HepG2 (cell line): ENCODE results near the gene RBM12. TPM values are rescaled to one million over a fixed set of nuclear protein-coding genes. Genes with fewer than 3 reads are reported as not detected.

Experiments
- CHD2 ChIP-seq: IDR thresholded peaks from 2 replicates; pipeline ENCODE4 v1.6.1; 2011; ENCODE audit warnings: low read depth, low read length, improper control_type of control experiment
- DZIP1 ChIP-seq: sonication (generic); formaldehyde crosslinking; IDR thresholded peaks from 2 replicates; pipeline ENCODE4 v1.5.0; 2020; ENCODE audit warnings: mild to moderate bottlenecking, missing genetic modification reagents
- FOXA3 ChIP-seq: IDR thresholded peaks from 2 replicates; pipeline ENCODE4 v1.6.1; 2016; ENCODE audit warnings: missing genetic modification reagents, missing compliant biosample characterization
- HDAC1 ChIP-seq: sonication (generic); formaldehyde crosslinking; IDR thresholded peaks from 2 replicates; pipeline ENCODE4 v1.5.1; 2020; ENCODE audit warnings: mild to moderate bottlenecking, missing genetic modification reagents
- HOXA3 ChIP-seq: sonication (generic); formaldehyde crosslinking; IDR thresholded peaks from 2 replicates; pipeline ENCODE4 v1.5.0; 2020; ENCODE audit warnings: missing genetic modification reagents
- ISX ChIP-seq: sonication (generic); formaldehyde crosslinking; conservative IDR thresholded peaks from 2 replicates; pipeline ENCODE4 v1.5.0; 2020; ENCODE audit warnings: missing genetic modification reagents
- MAFF ChIP-seq: IDR thresholded peaks from 2 replicates; pipeline ENCODE4 v1.6.1; 2011; ENCODE audit warnings: low read depth, low read length, improper control_type of control experiment
- MTA1 ChIP-seq: sonication (generic); formaldehyde crosslinking; IDR thresholded peaks from 2 replicates; pipeline ENCODE4 v1.4.0; 2020; ENCODE audit warnings: missing genetic modification reagents, mild to moderate bottlenecking, borderline replicate concordance
- NCOA5 ChIP-seq: sonication (generic); formaldehyde crosslinking; IDR thresholded peaks from 2 replicates; pipeline ENCODE4 v1.4.0; 2020; ENCODE audit warnings: missing genetic modification reagents
- NFATC3 ChIP-seq: sonication (generic); formaldehyde crosslinking; IDR thresholded peaks from 2 replicates; pipeline ENCODE4 v1.5.1; 2020; ENCODE audit warnings: mild to moderate bottlenecking, missing genetic modification reagents
- SMARCE1 ChIP-seq: fragments of 450-650 bp; IDR thresholded peaks from 2 replicates; pipeline ENCODE4 v1.6.1; 2017; ENCODE audit warnings: borderline replicate concordance
- SNRNP70 ChIP-seq: fragments of 200-400 bp; formaldehyde crosslinking; IDR thresholded peaks from 2 replicates; pipeline ENCODE4 v1.6.1; 2017; ENCODE audit warnings: mild to moderate bottlenecking, low read depth, low read length, moderate library complexity
- THAP11 ChIP-seq: IDR thresholded peaks from 2 replicates; pipeline ENCODE4 v1.6.1; 2016; ENCODE audit warnings: missing biosample characterization, missing genetic modification reagents
- WIZ ChIP-seq: sonication (generic); formaldehyde crosslinking; IDR thresholded peaks from 2 replicates; pipeline ENCODE4 v1.5.1; 2020; ENCODE audit warnings: mild to moderate bottlenecking, missing genetic modification reagents
- ZFX ChIP-seq: sonication (generic); formaldehyde crosslinking; IDR thresholded peaks from 2 replicates; pipeline ENCODE4 v1.4.0; 2020; ENCODE audit warnings: mild to moderate bottlenecking, low read depth, missing genetic modification reagents, moderate library complexity
- ZNF138 ChIP-seq: sonication (generic); formaldehyde crosslinking; IDR thresholded peaks from 2 replicates; pipeline ENCODE4 v1.5.0; 2020; ENCODE audit warnings: mild to moderate bottlenecking, low read depth, missing genetic modification reagents
- ZNF543 ChIP-seq: sonication (generic); formaldehyde crosslinking; IDR thresholded peaks from 2 replicates; pipeline ENCODE4 v1.4.0; 2020; ENCODE audit warnings: mild to moderate bottlenecking, missing genetic modification reagents
- ZNF605 ChIP-seq: sonication (generic); formaldehyde crosslinking; IDR thresholded peaks from 2 replicates; pipeline ENCODE4 v1.8.0; 2022; ENCODE audit warnings: mild to moderate bottlenecking, missing genetic modification reagents
- ZNF772 ChIP-seq: sonication (generic); formaldehyde crosslinking; IDR thresholded peaks from 2 replicates; pipeline ENCODE4 v1.5.0; 2020; ENCODE audit warnings: mild to moderate bottlenecking, missing genetic modification reagents
- ZSCAN20 ChIP-seq: sonication (generic); formaldehyde crosslinking; IDR thresholded peaks from 2 replicates; pipeline ENCODE4 v1.4.0; 2020; ENCODE audit warnings: missing genetic modification reagents, mild to moderate bottlenecking, borderline replicate concordance
- polyA plus RNA-seq, 8 experiments: library from polyadenylated mRNA; depleted of rRNA in 3 of 8; stranded (reverse) in 7 of 8; unstranded in 1 of 8; fragments of >200 nt; fragmentation: Illumina TruSeq in 4 of 8; extraction: Trizol in 4 of 8; gene quantifications; 2 replicates each; pipeline versions ENCODE4 v1.2.1 to v1.2.3, GENCODE V29; 2011 to 2016; ENCODE audit warnings: low read depth in 4 of 8, missing spikeins in 1 of 8, mixed read lengths in 1 of 8; ENCODE audit not compliant: insufficient read depth in 1 of 8
- total RNA-seq, 5 experiments: library from RNA; depleted of rRNA; stranded (reverse); fragments of >200 nt; fragmentation: Illumina TruSeq; extraction: Trizol; gene quantifications; 2 replicates each; pipeline ENCODE4 v1.2.3, GENCODE V29; 2016; ENCODE audit warnings: low read depth in 1 of 5
- TF ChIP-seq, protein P1 (sequence below): sonication (generic); formaldehyde crosslinking; IDR thresholded peaks from 2 replicates; pipeline ENCODE4 v1.4.0; 2020; ENCODE audit warnings: missing genetic modification reagents
- TF ChIP-seq, protein P2 (sequence below): sonication (generic); formaldehyde crosslinking; conservative IDR thresholded peaks from 2 replicates; pipeline ENCODE4 v1.4.0; 2020; ENCODE audit warnings: missing genetic modification reagents
- TF ChIP-seq, protein P3 (sequence below), 2 experiments: fragments of 450-650 bp in 1 of 2; sonication (generic) in 1 of 2; formaldehyde crosslinking; IDR thresholded peaks; 2 replicates each; pipeline versions ENCODE4 v1.5.0 to v1.8.0; 2020 to 2022; ENCODE audit warnings: mild to moderate bottlenecking in 1 of 2, missing genetic modification reagents in 1 of 2

The RBM12 gene
- total and polyA plus RNA-seq, 2 of the 13 experiments (the other 11 are each of a cell fraction or from before 2014, with no cell fraction given) = 97.9 to 104 TPM

- TF ChIP-seq CHD2 (peak; percentile 65; the same call in 1 of the 2 replicates), NFATC3 (CRISPR knock-in tag) (peak; percentile 96; the same call in 1 of the 2 replicates), ZNF772 (CRISPR knock-in tag) (peak; percentile 68), THAP11 (CRISPR knock-in tag) (peak; percentile 92), FOXA3 (CRISPR knock-in tag) (peak; percentile 63; the same call in 1 of the 2 replicates), ZFX (CRISPR knock-in tag) (peak; percentile 100), ZNF138 (CRISPR knock-in tag) (peak; percentile 66; the same call in 1 of the 2 replicates), WIZ (CRISPR knock-in tag) (peak; percentile 95), ZSCAN20 (CRISPR knock-in tag) (peak; percentile 83; the same call in 1 of the 2 replicates), DZIP1 (CRISPR knock-in tag) (peak; percentile 95; the same call in 1 of the 2 replicates), MAFF (peak; percentile 53; the same call in 1 of the 2 replicates), ISX (CRISPR knock-in tag) (no peak), HDAC1 (peak; percentile 98), SMARCE1 (no peak), ZNF543 (CRISPR knock-in tag) (peak; percentile 99), SNRNP70 (no peak), MTA1 (CRISPR knock-in tag) (peak; percentile 88), ZNF605 (CRISPR knock-in tag) (peak; percentile 99), NCOA5 (CRISPR knock-in tag) (no peak), HOXA3 (CRISPR knock-in tag) (peak; percentile 99)
- TF ChIP-seq, protein P1, sequence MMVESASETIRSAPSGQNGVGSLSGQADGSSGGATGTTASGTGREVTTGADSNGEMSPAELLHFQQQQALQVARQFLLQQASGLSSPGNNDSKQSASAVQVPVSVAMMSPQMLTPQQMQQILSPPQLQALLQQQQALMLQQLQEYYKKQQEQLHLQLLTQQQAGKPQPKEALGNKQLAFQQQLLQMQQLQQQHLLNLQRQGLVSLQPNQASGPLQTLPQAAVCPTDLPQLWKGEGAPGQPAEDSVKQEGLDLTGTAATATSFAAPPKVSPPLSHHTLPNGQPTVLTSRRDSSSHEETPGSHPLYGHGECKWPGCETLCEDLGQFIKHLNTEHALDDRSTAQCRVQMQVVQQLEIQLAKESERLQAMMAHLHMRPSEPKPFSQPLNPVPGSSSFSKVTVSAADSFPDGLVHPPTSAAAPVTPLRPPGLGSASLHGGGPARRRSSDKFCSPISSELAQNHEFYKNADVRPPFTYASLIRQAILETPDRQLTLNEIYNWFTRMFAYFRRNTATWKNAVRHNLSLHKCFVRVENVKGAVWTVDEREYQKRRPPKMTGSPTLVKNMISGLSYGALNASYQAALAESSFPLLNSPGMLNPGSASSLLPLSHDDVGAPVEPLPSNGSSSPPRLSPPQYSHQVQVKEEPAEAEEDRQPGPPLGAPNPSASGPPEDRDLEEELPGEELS (CRISPR knock-in tag) = peak; percentile 72
- TF ChIP-seq, protein P2, sequence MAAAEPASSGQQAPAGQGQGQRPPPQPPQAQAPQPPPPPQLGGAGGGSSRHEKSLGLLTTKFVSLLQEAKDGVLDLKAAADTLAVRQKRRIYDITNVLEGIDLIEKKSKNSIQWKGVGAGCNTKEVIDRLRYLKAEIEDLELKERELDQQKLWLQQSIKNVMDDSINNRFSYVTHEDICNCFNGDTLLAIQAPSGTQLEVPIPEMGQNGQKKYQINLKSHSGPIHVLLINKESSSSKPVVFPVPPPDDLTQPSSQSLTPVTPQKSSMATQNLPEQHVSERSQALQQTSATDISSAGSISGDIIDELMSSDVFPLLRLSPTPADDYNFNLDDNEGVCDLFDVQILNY (CRISPR knock-in tag) = peak; percentile 43; the same call in 1 of the 2 replicates
- TF ChIP-seq, protein P3, sequence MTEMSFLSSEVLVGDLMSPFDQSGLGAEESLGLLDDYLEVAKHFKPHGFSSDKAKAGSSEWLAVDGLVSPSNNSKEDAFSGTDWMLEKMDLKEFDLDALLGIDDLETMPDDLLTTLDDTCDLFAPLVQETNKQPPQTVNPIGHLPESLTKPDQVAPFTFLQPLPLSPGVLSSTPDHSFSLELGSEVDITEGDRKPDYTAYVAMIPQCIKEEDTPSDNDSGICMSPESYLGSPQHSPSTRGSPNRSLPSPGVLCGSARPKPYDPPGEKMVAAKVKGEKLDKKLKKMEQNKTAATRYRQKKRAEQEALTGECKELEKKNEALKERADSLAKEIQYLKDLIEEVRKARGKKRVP (CRISPR knock-in tag; IDR thresholded peaks at IDR 0.05) = peak in 1 of 2 experiments; percentile 67; a peak in 1 of 4 replicates
These were observed at the start of gene RBM12, which contains the start of gene CPNE1 (continued) for GRCh38 chr20:35664466-35665206.
